Coronary artery (tissue), 2 donors: Measurements from ENCODE around the gene ZNF529.

Experiments
- DNase-seq: peaks from one replicate; pipeline ENCODE4 v3.0.0-alpha.2; 2017; ENCODE audit warnings: low spot score
- H3K27ac ChIP-seq, 2 donors: fragments of 200-600 bp; sonication (generic); one replicate each; pipeline ENCODE4 v1.5.1; 2016 to 2019
- H3K4me3 ChIP-seq: fragments of 200-600 bp; sonication (generic); 2 replicates; pipeline ENCODE4 v1.5.1; 2016; ENCODE audit warnings: mild to moderate bottlenecking, moderate library complexity
- TF ChIP-seq, protein P1 (sequence below): fragments of 200-600 bp; sonication (generic); IDR thresholded peaks from one replicate; pipeline ENCODE4 v1.5.1; 2019; ENCODE audit warnings: antibody characterized with exemption

Gene ZNF529

GRCh38 chr19:36514012-36514612 is 59.0 kb downstream of the ZNF529 start:
- Histone ChIP-seq H3K27ac (no peak overlapping the region), H3K4me3 (peak overlapping the region; percentile 22)
- DNase-seq, result no peak
- TF ChIP-seq, protein P1, sequence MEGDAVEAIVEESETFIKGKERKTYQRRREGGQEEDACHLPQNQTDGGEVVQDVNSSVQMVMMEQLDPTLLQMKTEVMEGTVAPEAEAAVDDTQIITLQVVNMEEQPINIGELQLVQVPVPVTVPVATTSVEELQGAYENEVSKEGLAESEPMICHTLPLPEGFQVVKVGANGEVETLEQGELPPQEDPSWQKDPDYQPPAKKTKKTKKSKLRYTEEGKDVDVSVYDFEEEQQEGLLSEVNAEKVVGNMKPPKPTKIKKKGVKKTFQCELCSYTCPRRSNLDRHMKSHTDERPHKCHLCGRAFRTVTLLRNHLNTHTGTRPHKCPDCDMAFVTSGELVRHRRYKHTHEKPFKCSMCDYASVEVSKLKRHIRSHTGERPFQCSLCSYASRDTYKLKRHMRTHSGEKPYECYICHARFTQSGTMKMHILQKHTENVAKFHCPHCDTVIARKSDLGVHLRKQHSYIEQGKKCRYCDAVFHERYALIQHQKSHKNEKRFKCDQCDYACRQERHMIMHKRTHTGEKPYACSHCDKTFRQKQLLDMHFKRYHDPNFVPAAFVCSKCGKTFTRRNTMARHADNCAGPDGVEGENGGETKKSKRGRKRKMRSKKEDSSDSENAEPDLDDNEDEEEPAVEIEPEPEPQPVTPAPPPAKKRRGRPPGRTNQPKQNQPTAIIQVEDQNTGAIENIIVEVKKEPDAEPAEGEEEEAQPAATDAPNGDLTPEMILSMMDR, result no peak

DNA sequence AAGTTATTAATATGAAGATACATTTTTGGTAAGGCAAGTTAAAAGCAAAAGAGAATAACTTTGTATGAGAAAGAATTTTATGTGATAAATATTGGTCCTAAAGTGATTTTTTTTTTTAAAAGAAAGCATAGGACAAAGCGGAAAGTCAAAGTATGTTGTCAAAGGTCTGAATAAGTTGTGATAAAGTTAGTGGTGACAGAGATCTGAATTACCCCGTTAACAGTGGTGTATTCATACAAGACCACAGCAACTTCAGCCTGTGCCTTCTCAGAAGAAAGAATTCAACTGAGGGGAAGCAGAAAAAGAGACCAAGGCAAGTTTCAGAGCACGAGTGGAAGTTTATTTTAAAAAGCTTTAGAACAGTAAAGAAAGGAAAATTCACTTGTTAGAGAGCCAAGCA is 64.8 kb downstream of the ZNF529 start:
- TF ChIP-seq, protein P1, result no peak
- H3K27ac ChIP-seq, result no peak overlapping the region
- H3K4me3 ChIP-seq, result no peak overlapping the region
- no peak for DNase-seq

GRCh38 chr19:36501973-36502372 is 71.1 kb downstream of the ZNF529 start:
- DNase-seq, result no peak
- Histone ChIP-seq H3K4me3 (no peak overlapping the region), H3K27ac (no peak overlapping the region)
- TF ChIP-seq, protein P1, result no peak

DNA sequence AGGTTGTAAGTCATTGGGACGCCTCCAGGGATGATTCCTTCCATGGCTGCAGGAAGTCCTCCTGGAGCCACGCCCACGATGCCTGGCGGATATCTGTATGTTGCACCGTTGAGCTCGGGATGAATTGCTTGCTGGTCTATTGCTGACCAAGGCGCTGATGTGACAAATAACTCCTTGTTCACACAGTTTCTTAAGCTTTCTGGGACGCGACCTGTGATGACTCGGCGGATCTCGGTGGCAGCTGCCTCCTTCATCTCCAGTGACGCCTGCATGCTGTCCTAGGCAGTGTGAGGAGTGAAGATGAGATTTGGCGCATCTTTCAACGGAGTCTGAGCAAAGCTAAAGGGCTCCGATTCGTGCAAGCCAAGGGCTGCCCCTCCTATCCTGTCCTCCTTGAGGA is 76.1 kb downstream of the ZNF529 start:
- DNase-seq, result no peak
- TF ChIP-seq, protein P1, result no peak
- Histone ChIP-seq H3K27ac (no peak overlapping the region), H3K4me3 (no peak overlapping the region)
